Loucy (cell line): ENCODE data around the gene ABRAXAS1.

Experiments used
- CTCF ChIP-seq: fragments of 200-600 bp; sonication (generic); conservative IDR thresholded peaks from 2 replicates; pipeline ENCODE4 v1.5.1; 2014; ENCODE audit warnings: mild to moderate bottlenecking, antibody characterized with exemption, low read length
- EZH2phosphoT487 ChIP-seq: fragments of 200-600 bp; IDR thresholded peaks from 2 replicates; pipeline ENCODE4 v1.6.1; 2018; ENCODE audit warnings: antibody characterized with exemption, mild to moderate bottlenecking, moderate library complexity, borderline replicate concordance

GRCh38 chr4:83498187-83498586 is 13.3 kb upstream of the ABRAXAS1 start:
- TF ChIP-seq CTCF, result no peak
- no peak for TF ChIP-seq EZH2phosphoT487
